ENCODE results near the gene BLVRB. TPM values are rescaled to one million over a fixed set of nuclear protein-coding genes. Genes with fewer than 3 reads are reported as not detected.

BLVRB gene
- total RNA-seq, 1 donor: 33.7 TPM

DNA sequence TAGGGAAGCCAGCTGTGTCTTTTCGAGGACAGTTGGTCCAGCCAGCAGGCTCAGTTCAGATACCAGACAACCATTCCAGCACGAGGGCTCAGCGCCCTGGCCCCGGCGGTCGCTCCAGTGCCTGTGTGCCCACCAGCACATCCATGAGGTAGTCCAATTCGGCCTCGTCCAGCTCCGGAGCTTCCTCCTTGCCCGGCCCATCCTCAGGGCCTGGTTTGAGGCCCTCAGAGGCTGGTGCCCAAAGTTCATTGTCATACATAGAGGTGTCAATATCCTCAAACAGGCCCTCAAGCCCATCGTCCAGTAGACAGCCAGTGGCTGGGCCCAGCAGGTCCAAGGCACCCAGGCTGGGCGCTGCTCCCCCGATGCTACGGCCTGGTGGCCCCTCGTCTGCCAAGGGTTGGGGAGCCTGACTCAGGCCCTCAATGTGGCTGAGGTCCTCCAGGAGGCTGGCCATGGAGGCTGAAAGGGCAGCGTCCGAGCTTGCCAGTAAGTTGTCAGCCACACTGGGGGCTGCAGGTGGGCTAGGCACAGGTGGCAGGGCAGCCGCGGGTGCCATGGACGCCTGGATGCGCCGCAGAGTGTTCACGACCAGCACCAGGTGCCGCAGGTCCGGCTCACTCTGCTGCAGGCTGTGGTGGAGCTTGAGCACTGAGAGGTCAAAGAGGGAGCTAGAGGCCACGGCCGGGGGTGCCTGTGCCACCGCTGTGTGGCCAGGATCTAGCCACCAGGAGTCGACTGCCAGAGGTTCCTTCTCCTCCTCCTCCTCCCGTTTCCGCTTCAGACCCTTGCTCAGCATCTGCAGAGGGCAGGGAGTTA is 42.6 kb downstream of the BLVRB start:
- TF ChIP-seq, protein P1, sequence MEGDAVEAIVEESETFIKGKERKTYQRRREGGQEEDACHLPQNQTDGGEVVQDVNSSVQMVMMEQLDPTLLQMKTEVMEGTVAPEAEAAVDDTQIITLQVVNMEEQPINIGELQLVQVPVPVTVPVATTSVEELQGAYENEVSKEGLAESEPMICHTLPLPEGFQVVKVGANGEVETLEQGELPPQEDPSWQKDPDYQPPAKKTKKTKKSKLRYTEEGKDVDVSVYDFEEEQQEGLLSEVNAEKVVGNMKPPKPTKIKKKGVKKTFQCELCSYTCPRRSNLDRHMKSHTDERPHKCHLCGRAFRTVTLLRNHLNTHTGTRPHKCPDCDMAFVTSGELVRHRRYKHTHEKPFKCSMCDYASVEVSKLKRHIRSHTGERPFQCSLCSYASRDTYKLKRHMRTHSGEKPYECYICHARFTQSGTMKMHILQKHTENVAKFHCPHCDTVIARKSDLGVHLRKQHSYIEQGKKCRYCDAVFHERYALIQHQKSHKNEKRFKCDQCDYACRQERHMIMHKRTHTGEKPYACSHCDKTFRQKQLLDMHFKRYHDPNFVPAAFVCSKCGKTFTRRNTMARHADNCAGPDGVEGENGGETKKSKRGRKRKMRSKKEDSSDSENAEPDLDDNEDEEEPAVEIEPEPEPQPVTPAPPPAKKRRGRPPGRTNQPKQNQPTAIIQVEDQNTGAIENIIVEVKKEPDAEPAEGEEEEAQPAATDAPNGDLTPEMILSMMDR (IDR thresholded peaks at IDR 0.05; ENCODE audit: insufficient read depth, low read depth, low read length): no peak
- no peak overlapping the region for H3K4me3 ChIP-seq (ENCODE audit: low read depth, low read length)
- no peak for DNase-seq (ENCODE audit: low read depth)

DNA sequence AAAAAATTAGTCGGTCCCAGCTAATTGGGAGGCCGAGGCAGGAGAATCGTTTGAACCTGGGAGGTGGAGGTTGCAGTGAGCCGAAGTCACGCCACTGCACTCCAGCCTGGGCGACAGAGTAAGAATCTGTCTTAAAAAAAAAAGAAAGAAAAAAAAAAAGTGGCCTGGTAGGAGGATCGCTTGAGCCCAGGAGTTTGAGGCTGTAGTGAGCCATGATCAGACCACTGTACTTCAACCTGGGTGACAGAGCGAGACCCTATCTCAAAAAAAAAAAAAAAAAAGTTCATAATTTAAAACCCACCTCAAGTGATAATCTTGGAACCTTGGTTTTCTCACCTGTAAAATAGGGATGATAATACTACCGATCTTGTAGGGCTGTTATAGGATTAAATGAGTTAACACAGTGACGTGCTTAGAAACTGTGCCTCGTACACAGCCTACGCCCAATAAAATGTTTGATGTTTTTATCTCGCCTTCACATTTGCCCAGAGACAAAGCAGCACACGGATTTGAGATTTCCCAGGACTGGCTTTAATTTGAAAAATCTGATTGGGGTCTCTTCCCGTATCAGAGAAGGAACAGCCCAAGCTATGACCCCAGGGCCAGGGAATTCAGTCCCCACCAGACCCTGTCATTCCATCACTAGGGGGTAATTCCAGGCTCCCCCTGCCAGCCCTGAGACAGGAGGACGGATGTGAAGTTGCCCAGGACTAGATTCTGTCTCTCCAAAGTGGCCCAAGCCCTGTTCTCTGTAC is 43.4 kb downstream of the BLVRB start:
- H3K4me3 ChIP-seq (ENCODE audit: low read depth, low read length): no peak overlapping the region
- DNase-seq (ENCODE audit: low read depth): no peak
- TF ChIP-seq, protein P1 (IDR thresholded peaks at IDR 0.05; ENCODE audit: insufficient read depth, low read depth, low read length): no peak

DNA sequence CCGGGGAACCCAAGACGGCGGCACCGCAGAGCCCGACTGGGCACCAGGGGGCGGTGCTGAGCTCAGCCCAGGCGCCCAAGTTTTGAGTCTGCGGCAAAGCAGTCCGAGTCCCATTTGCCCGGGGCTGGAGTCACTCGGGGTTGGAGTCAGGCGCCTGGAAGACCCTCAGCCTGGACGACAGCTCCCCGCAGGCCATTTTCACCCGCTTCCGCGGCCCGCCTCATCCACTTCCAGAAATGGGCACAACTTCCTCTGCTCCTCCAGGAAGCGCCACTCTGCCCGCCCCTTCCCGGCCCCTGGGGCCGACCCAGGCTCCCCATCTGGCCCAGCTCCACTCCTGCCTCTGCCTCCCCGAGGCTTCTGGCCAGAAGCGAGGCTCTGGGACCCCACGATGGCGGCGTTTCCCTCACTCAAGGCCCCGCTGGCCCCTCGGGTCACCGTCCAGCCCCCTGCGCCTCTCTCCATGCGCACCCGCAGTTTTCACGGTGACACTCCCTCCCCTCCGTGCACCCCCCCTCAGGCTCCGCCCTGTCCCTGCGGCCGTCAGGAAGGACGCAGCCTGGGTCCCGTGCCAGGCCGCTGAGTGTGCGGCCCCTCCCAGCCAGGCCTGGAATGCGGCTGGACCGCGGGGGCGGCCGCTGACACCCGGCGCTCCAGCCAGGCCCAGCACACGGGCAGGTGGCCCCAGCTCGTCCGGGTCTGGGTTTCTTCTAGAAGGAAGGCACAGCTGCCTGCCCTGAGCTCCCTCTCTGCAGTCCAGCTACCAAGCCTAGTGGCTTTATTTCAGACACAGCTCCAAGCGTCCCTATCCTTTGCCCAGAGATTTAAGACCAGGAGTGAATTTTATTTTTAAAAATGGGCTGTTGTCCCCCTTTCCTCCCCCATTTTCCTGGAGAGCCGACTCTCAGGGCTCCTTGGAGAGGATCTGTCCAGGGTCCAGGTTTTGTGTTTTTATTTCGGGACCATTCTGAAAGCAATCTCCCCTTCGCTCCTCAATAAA is 44.5 kb downstream of the BLVRB start:
- TF ChIP-seq, protein P1 (IDR thresholded peaks at IDR 0.05; ENCODE audit: insufficient read depth, low read depth, low read length): peak; percentile 96
- DNase-seq (ENCODE audit: low read depth): peak; percentile 94
- peak overlapping the region; percentile 72 for H3K4me3 ChIP-seq (ENCODE audit: low read depth, low read length)

DNA sequence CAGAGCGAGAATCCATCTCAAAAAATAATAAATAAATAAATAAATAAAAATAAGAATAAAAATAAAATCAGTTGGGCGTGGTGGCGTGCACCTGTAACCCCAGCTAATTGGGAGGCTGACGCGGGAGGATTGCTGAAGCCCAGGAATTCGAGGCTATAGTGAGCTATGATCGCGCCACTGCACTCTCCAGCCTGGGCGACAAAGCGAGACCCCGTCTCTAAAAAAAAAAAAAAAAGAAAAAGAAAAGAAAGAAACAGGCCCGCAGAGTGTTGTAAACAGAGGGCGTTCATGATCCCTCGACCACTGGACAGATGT is 45.1 kb downstream of the BLVRB start:
- H3K4me3 ChIP-seq (ENCODE audit: low read depth, low read length): peak overlapping the region; percentile 72
- TF ChIP-seq, protein P1 (IDR thresholded peaks at IDR 0.05; ENCODE audit: insufficient read depth, low read depth, low read length): no peak

DNA sequence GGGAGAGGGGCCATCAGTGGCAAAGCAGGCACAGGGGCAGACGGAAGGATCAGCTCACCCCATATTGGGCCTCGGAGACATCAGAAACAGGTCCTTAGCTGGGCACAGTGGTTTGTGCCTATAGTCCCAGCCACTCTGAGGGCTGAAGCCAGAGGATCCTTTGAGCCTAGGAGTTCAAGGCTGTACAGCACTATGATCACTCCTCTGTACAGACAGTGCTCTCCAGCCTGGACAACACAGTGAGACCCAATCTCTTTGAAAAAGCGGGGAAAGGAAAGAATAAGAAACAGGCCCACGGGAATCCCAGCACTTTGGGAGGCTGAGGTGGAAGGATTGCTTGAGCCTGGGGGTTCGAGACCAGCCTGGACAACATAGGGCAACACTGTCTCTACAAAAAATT is 45.8 kb downstream of the BLVRB start:
- TF ChIP-seq, protein P1 (IDR thresholded peaks at IDR 0.05; ENCODE audit: insufficient read depth, low read depth, low read length): no peak
- H3K4me3 ChIP-seq (ENCODE audit: low read depth, low read length): no peak overlapping the region
- DNase-seq (ENCODE audit: low read depth): no peak

More for the DNA sequence above, 45.1 kb downstream of the BLVRB start:
- DNase-seq (ENCODE audit: low read depth): no peak

DNA sequence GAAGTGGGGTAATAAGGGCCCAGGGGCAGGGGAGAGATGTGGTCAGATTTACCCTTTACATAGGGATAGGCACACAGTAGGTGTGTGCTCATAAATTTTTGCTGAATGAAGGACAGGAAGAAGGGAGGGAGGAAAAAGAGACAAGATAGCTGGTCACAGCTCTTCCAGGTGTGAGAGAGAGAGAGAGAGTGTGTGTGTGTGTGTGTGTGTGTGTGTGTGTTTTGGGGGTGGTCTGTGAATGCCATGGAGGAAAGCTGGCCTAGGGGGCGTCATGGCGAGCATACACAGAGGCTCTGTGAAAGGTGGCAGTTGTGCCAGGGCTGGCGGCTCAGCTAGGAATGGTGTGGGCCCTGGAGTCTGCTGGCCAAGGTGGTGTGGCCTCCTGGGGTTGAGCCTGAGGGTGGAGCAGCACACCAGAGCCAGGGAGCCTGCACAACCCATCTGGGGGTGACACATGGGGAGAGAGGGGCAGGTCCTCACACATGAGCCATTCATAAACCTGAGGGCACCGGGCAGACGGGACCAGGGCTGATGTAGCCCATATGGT is 46.4 kb downstream of the BLVRB start:
- TF ChIP-seq, protein P1 (IDR thresholded peaks at IDR 0.05; ENCODE audit: insufficient read depth, low read depth, low read length): no peak
- H3K4me3 ChIP-seq (ENCODE audit: low read depth, low read length): no peak overlapping the region
- no peak for DNase-seq (ENCODE audit: low read depth)

All from fibroblast of villous mesenchyme (primary cell).